HG03565 (cell line): ENCODE measurements around the gene NCAPG2.
"Not testable (repeated sequence)": the region's sequence is repeated elsewhere in the genome, so short reads cannot be mapped to it uniquely, and the experiment has no call there.

Source experiments
- ATAC-seq: cut with Tn5 transposase; IDR thresholded peaks from one replicate; pipeline ENCODE4 v1.9.1; 2021; ENCODE audit warnings: mild to moderate bottlenecking, moderate library complexity; ENCODE audit not compliant: unreplicated experiment

Gene NCAPG2

DNA sequence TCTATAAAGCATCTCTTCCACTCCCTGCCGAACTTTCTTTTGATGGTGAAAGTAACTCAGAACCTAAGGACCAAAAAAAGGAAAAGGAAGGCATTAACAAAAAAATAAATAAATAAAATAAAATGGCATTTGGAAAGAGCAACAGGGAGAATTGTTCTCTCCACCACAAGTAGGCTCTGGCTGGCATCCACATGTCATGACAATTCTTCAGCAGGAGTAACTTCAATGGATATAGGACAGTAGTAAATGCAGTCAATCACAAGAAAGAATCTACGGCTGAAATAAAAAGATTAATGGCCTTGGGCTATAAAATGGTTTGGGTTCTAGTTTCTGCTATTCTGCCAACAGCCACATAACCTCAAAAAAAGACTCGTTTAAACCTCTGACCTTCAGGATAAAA is 23.9 kb downstream of the NCAPG2 start:
- no peak for ATAC-seq

DNA sequence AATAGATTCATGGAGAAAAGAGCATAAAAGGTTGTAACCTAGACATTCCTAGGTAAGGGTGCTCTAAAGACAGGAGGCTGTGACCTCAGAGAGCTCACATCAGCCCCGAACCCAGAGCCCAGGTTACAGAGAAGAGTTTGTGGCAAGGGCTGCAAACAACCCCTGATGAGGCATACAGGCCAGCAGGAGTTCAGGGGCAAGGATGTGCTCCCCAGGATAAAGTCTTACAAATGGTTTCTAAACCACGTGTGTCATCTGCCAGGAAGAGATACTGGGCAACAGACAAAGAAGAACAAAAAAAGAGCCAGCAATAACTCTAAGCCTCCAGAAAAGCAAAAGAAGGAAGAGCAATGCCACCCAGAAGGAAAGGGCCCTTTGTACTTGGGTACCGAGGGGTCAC is 27.7 kb downstream of the NCAPG2 start:
- ATAC-seq = no peak

GRCh38 chr7:158676171-158676840 is 28.3 kb downstream of the NCAPG2 start:
- ATAC-seq = no peak

GRCh38 chr7:158672975-158673374 is 31.6 kb downstream of the NCAPG2 start:
- no peak for ATAC-seq

DNA sequence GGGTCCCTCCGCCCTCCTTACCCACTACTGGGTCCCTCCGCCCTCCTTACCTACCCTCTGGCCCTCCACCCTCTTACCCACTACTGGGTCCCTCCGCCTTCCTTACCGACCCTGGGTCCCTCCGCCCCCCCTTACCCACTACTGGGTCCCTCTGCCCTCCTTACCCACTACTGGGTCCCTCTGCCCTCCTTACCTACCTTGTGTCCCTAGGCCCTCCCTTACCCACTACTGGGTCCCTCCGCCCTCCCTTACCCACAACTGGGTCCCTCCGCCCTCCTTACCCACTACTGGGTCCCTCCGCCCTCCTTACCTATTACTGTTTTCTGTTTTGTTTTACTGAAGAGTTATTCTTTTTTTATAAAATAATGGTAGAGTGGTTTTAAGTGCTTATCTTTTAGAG is 36.5 kb downstream of the NCAPG2 start:
- ATAC-seq = not testable (repeated sequence)

DNA sequence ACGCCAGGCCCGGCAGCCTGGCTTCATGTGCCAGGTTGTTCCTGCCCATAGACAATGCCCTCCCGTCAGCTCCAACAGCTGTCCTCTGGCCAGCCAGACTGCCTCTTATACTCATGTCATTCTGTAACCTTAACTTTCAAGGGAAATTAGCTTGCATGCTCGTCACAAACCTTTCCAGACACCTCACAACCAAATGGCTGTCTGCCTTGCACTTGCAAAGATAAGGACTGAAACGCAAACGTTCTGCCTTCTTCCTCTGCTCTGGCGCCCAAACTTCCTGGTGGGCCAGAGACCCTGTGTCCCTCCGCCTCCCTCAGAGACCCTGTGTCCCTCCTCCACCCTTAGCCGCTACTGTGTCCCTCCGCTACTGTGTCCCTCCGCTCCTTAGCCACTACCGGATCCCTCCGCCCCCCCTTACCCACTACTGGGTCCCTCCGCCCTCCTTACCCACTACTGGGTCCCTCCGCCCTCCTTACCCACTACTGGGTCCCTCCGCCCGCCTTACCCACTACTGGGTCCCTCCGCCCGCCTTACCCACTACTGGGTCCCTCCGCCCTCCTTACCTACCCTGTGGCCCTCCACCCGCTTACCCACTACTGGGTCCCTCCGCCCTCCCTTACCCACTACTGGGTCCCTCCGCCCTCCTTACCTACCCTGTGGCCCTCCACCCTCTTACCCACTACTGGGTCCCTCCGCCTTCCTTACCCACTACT is 37.5 kb downstream of the NCAPG2 start:
- not testable (repeated sequence) for ATAC-seq

DNA sequence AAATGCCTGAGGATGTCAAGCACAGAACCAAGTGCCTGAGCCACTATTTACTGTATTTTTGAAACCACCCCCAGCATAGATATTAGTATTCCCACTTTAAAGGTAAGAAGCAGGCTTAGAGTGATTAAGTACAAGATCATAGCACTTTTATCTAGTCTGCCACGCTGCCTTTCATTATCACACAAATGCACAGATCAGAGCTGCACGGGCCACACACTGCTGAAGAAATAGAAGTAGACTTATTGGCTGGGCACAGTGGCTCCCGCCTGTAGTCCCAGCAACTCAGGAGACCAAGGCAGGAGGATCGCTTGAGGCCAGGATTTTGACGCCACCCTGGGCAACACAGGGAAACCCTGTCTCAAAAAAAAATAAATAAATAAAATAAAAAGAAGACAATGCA is 38.2 kb downstream of the NCAPG2 start:
- ATAC-seq = no peak

- no peak for ATAC-seq
Measured at GRCh38 chr7:158664406-158664805, 40.2 kb downstream of the NCAPG2 start.

DNA sequence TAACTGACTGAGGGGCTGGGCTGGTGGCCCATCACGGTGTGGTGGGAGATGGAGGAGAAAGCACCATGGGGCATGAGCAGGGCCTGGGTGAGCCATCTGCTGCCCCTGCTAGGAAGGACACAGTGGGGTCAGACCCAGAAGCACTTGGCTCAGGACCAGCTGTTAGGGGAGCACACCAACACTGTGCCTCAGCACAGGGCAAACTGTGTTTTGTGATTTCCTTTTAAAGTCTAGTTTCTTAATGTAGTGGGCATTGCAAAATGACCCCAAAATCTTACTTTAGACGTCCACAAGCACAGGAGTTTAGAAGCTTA is 41.2 kb downstream of the NCAPG2 start:
- no peak for ATAC-seq

GRCh38 chr7:158662610-158663427 is 41.8 kb downstream of the NCAPG2 start:
- no peak for ATAC-seq

DNA sequence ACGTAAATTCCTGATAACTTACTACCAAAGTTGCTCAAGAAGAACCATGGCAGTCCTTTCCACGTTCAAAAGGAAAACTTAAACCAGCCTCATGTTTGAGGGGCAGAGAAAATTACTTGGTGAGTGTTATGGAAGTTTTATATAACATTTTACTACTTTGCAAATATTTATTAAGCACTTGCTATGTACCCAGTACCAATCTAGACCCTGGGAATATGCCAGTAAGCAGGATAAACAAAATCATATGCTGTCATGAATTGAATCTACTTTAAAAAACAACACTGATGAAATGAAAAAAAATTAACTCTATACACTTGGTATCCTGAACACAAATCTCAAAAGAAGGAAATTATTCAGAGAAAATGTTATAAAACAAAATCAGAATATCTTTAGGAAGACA is 46.1 kb downstream of the NCAPG2 start:
- no peak for ATAC-seq

- ATAC-seq = no peak
Measured at GRCh38 chr7:158657189-158657746, 47.3 kb downstream of the NCAPG2 start.

DNA sequence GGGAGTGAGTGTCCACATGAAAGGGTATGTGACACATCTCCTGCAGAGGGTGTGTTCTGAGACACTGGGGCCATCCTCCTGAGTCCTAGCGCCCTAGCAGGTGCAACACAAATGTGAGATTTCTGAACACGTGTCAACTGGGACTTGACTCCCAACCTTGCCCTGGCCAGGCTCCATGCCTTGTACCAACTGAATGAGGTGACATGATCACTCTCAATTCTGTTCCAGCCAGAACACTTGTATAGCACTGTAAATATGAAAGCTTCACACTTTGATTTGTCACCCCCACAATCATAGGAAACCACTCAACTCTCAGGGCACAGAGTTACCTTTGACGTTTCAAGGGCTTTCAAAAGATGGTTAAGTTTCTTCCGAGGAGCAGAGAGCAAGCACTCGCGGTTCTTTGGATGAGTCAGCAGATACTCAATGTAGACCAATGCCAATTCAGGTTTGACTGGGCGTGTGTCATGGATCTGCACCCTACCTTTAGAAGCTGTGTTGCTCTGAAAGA is 48.6 kb downstream of the NCAPG2 start:
- peak; percentile 96 for ATAC-seq

DNA sequence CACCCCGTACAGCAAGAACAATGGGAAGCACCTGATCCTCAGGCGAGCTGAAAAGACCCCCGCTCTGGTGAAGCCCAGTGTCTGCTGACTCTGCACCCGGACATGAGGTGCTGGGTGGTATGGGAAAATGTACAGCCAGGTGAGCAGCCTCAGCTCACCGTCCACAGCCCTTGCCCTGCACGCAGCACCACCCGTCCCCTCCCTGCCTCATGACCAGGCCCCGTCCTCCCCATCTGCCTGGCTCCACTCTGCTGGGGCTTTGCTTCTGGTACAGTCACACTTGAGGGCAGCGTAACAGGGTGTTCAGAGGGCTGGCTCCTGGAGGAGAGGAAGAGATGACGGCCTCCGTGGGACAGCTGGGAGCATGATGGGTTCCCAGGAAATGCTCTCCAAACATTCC is 49.1 kb downstream of the NCAPG2 start:
- no peak for ATAC-seq

DNA sequence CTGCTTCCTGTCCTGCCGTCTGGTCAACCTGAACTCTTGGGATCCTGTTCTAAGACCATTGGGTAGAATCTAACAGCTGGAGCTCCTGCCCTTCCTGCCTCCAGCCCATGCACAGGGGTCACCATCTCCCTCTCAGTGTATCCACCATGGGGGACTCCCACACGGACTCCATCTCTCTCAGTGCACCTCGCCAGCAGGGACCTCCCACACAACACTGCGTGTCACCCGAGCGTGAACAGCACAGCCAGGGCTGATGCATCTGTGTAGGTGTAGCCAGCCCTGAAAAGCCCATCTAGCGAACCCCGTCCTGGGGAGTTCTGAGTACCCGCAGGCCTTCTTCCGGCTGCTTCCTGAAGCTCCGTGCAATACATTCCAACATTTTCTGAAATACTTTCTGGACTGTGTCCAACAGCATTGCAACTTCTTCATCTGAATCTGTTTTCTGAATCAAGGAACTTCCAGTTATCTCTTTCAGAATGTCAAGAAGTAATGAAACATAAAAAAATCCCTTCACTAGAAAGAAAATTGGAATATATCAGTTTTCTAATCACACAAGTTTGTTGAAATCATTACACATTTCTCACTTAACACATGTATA is 52.5 kb downstream of the NCAPG2 start:
- ATAC-seq = no peak

- no peak for ATAC-seq
Measured at GRCh38 chr7:158650821-158651225, 53.8 kb downstream of the NCAPG2 start.

- no peak for ATAC-seq
Measured at GRCh38 chr7:158649279-158649678, 55.3 kb downstream of the NCAPG2 start.

DNA sequence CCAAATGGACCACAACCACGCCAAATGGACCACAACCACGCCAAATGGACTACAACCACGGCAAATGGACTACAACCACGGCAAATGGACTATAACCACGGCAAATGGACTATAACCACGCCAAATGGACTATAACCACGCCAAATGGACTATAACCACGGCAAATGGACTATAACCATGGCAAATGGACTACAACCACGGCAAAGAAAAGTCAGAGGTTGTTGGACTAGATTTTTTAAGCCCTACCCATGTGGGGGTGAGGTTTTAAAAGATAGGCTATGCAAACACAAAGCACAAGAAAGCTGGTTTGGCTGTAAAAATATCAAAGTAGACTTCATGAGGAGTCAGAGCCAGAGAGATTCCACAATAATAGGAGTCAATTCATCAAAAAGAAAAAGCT is 55.8 kb downstream of the NCAPG2 start:
- no peak for ATAC-seq

DNA sequence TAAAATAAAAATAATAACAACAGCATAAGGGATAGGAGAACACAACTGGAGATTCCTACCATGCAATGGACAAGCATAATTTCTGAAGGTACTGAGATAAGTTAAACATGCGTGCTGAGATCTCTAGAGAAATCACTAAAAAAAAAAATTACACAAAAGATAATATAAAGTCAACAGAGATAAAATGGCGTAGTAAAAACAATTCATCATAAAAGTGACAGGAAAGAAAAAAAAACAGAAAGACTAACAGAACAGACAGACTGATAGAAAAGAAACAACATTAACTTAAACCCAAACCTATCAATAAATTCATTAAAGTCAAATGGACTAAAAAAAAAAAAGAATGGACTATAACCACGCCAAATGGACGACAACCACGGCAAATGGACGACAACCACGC is 56.4 kb downstream of the NCAPG2 start:
- no peak for ATAC-seq

GRCh38 chr7:158647475-158647792 is 57.2 kb downstream of the NCAPG2 start:
- no peak for ATAC-seq

DNA sequence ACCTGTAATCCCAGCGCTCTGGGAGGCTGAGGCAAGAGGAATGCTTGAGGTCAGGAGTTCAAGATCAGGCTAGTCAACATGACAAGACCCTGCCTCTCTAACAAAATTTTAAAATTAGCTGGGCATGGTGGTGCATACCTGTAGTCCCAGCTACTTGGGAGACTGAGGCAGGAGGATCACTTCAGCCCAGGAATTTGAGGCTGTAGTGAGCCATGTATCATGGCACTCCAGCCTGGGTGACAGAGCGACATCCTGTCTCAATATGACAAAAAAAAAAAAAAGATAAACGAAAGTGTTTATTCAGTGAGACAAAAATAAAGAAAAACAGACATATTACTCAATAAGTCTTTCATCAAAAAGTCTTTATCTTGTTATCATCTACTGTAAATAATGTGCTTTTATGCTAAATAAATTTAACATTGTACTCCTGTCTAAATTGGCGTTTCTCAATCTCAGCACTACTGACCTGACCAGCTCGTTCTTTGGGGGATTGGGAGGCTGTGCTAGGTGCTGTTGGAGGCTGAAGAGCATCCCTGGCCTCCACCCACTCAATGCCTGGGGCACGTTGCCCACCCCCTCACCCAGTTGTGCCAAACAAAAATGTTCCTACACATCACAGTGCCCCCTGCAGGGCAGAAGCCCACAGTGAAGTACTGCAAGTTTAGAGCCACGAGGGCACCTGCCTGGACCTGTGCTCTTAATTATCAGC is 57.7 kb downstream of the NCAPG2 start:
- ATAC-seq = no peak
